ENCODE results near the gene MGAT4B. TPM values are rescaled to one million over a fixed set of nuclear protein-coding genes. Genes with fewer than 3 reads are reported as not detected.
"Not testable (repeated sequence)": the region's sequence is repeated elsewhere in the genome, so short reads cannot be mapped to it uniquely, and the experiment has no call there.

The MGAT4B gene
- total RNA-seq, 1 donor from 2014 or later = 120 TPM

GRCh38 chr5:179794171-179794570, 12.5 kb downstream of the MGAT4B start:
- TF ChIP-seq CTCF (conservative IDR thresholded peaks at IDR 0.05) = no peak
- Mint-ChIP-seq H3K4me3 (peak overlapping the region; percentile 81), H3K27ac (ENCODE audit: unreplicated experiment) (no peak overlapping the region), H3K4me1 (peaks cover 5% of the 10 kb centered on the region), H3K9me3 (no peaks in the 10 kb centered on the region), H3K36me3 (ENCODE audit: low read depth) (peaks cover 4% of the 10 kb centered on the region), H3K27me3 (ENCODE audit: low read depth) (peaks cover 2% of the 10 kb centered on the region)
- no peak for DNase-seq (ENCODE audit: low read depth, low spot score)

GRCh38 chr5:179793468-179794139, 13.1 kb downstream of the MGAT4B start, which contains the start of gene LTC4S:
LTC4S (plus strand) TSS chr5:179793986; CDS start chr5:179794081, 95 bp downstream.
- Mint-ChIP-seq H3K9me3 (no peaks in the 10 kb centered on the region), H3K4me3 (peak within 1 kb of the TSS; percentile 81)

GRCh38 chr5:179792612-179793467, 13.8 kb downstream of the MGAT4B start:
- Mint-ChIP-seq H3K27ac (ENCODE audit: unreplicated experiment) (no peak overlapping the region), H3K27me3 (ENCODE audit: low read depth) (peaks cover 2% of the 10 kb centered on the region), H3K4me3 (peak overlapping the region; percentile 57), H3K4me1 (peaks cover 5% of the 10 kb centered on the region), H3K36me3 (ENCODE audit: low read depth) (peaks cover 7% of the 10 kb centered on the region), H3K9me3 (no peaks in the 10 kb centered on the region)
- no peak for TF ChIP-seq CTCF (conservative IDR thresholded peaks at IDR 0.05)
- no peak for DNase-seq (ENCODE audit: low read depth, low spot score)

More at GRCh38 chr5:179793468-179794139, 13.1 kb downstream of the MGAT4B start, which contains the start of gene LTC4S:
- TF ChIP-seq CTCF (conservative IDR thresholded peaks at IDR 0.05) = no peak
- Mint-ChIP-seq H3K36me3 (ENCODE audit: low read depth) (peaks cover 4% of the 10 kb centered on the region), H3K27ac (ENCODE audit: unreplicated experiment) (peak within 1 kb of the TSS; percentile 89), H3K4me1 (peaks cover 5% of the 10 kb centered on the region), H3K27me3 (ENCODE audit: low read depth) (peaks cover 2% of the 10 kb centered on the region)
- DNase-seq (ENCODE audit: low read depth, low spot score) = no peak

- no peaks in the 10 kb centered on the region for H3K9me3 Mint-ChIP-seq
- no peak for DNase-seq (ENCODE audit: low read depth, low spot score)
Observed at GRCh38 chr5:179791881-179792611, 14.6 kb downstream of the MGAT4B start.

GRCh38 chr5:179789278-179789677, 17.4 kb downstream of the MGAT4B start:
- not testable (repeated sequence) for H3K27ac Mint-ChIP-seq (ENCODE audit: unreplicated experiment)

More at GRCh38 chr5:179791881-179792611, 14.6 kb downstream of the MGAT4B start:
- Mint-ChIP-seq H3K27me3 (ENCODE audit: low read depth) (peaks cover 2% of the 10 kb centered on the region), H3K27ac (ENCODE audit: unreplicated experiment) (no peak overlapping the region), H3K36me3 (ENCODE audit: low read depth) (peaks cover 8% of the 10 kb centered on the region), H3K4me3 (peak overlapping the region; percentile 66), H3K4me1 (peaks cover 5% of the 10 kb centered on the region)
- TF ChIP-seq CTCF (conservative IDR thresholded peaks at IDR 0.05) = no peak

More at GRCh38 chr5:179789278-179789677, 17.4 kb downstream of the MGAT4B start:
- H3K4me3 Mint-ChIP-seq; H3K9me3 Mint-ChIP-seq; H3K4me1 Mint-ChIP-seq; H3K27me3 Mint-ChIP-seq (ENCODE audit: low read depth); DNase-seq (ENCODE audit: low read depth, low spot score); H3K36me3 Mint-ChIP-seq (ENCODE audit: low read depth): not testable (repeated sequence)
